GM13977 (cell line): ENCODE data around the gene XDH.
A peak's percentile ranks its signal among the peaks of the same experiment; 100 is the strongest.

Experiments
- DNase-seq: peaks from one replicate; pipeline ENCODE4 v3.0.0; 2012; ENCODE audit warnings: low spot score
- in situ Hi-C: fragments of 300-500 bp; cut with MboI; formaldehyde crosslinking; loops from one replicate; pipeline ENCODE4 v1.12.0; 2022; ENCODE audit warnings: low sequenced_read_pairs, low pct_unique_long_range_greater_than_20kb, mixed read lengths, inconsistent platforms; ENCODE audit not compliant: unreplicated experiment
- TF ChIP-seq, protein P1 (sequence below): IDR thresholded peaks from 2 replicates; pipeline ENCODE4 v1.5.1; 2012; ENCODE audit warnings: mild to moderate bottlenecking, control low read depth; ENCODE audit not compliant: insufficient read depth; ENCODE audit errors: extremely low read depth, missing control alignments

The XDH gene

DNA sequence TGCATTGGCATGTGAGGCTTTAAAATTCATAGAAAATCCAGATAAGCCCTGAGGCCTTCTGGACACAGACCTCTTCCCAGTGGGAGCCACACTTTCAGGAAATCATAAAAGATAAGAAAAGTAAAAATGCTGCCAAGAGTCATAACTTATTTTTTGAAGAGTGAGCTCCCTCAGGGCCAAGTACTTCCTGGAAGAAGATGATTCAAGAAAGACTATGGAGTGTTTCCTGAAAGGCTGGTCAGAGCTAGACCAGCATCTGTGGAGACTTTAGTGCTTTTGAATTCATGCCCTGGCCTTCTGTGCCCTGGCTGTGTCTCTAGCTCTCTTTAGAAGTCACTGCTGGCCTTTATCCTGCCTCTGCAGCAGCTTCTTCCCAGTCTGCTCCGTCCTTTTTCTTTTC, 6.4 kb upstream of the XDH start:
- in situ Hi-C loops = no loop called here
- TF ChIP-seq, protein P1, sequence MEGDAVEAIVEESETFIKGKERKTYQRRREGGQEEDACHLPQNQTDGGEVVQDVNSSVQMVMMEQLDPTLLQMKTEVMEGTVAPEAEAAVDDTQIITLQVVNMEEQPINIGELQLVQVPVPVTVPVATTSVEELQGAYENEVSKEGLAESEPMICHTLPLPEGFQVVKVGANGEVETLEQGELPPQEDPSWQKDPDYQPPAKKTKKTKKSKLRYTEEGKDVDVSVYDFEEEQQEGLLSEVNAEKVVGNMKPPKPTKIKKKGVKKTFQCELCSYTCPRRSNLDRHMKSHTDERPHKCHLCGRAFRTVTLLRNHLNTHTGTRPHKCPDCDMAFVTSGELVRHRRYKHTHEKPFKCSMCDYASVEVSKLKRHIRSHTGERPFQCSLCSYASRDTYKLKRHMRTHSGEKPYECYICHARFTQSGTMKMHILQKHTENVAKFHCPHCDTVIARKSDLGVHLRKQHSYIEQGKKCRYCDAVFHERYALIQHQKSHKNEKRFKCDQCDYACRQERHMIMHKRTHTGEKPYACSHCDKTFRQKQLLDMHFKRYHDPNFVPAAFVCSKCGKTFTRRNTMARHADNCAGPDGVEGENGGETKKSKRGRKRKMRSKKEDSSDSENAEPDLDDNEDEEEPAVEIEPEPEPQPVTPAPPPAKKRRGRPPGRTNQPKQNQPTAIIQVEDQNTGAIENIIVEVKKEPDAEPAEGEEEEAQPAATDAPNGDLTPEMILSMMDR = no peak
- no peak for DNase-seq

DNA sequence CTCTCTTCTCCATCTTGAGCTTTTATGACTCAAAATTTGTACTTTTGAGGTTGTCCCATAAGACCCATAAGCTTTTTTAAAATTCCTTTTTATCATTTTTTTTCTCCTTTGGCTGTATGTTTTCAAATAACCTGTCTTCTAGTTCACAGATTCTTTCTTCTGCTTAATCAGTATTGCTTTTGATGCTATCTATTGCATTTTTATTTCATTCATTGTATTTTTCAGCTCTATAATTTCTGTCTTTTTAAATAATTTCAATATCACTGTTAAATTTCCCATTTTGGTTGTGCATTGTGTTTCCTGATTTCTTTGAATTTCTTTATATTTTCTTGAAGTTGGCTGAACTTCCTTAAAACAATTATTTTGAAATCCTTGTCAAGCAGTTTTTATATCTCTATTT, 4.8 kb upstream of the XDH start:
- in situ Hi-C loops = no loop called here
- no peak for DNase-seq
- TF ChIP-seq, protein P1 = no peak

DNA sequence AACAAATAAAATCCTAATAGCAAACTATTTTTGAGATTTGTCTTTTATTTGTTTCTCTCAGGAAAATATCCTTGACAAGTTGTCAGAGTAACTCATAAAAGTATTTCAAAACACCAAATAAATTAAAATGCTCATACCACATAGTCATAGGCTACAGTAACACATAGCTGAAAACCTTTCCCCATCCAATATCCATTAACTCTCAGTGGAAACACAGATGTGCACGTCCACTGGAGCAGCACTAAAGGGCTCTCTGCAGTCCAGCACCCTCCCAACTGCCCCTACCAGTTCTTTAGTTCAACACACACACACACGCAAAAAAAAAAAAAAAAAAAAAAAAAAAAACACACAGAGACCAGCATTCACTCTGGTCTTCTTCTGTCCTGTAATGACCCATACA, 879 bp upstream of the XDH start:
- DNase-seq = no peak
- in situ Hi-C loops = no loop called here
- TF ChIP-seq, protein P1 = no peak

DNA sequence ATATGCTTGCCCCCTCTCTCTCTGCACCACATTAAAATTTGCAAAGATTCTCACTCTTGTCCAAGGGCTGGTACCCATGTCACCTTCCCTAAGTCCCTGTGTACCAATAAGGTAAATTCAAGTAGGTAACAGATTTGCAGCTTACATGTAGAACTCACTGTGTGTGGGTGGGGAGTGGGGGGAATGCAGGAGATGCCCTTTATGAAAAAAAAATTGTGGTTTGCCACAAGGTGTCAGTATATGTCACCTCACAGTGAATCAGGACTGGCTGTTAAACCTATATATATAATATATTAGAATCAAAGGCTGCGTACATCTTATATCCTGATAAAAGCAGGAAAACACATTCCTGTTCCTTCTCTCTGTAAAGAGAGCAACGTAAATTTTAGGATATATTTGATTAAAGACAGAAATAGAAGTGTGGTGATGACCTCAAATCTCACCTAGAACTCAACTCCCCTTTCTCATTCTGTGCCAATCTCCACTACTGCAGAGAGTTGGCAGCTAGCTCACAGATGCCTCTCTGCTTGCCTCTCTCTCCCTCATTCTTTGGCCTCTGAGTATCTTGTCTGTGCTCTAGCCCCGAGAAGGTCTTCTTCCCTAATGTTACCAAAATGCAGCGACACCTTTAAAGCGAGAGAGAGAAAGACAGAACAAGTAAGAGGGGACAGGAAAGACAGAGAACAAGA, 536 bp downstream of the XDH start:
- in situ Hi-C loops = no loop called here

DNA sequence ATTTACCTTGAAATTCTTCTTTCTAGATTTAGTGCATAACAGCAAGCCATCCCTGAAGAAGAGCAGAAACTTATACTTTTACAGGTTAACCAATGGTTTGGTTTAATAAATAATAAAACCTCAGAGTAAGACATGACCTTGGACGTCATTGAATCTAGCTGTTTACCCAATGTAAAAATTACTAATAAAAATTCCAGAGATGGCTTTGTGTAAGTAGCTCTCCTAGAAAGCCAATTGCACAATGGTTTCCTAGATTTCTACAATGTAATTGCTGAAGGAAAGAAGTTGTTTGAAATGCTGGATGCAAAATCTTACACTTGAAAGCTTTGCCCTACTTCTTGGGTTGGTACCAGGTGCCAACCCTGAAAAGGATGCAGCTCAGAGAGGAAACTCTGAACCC, 1.5 kb downstream of the XDH start:
- TF ChIP-seq, protein P1 = no peak
- in situ Hi-C loops = no loop called here
- DNase-seq = no peak

More for the DNA sequence above, 536 bp downstream of the XDH start:
- TF ChIP-seq, protein P1 = peak; percentile 12
- no peak for DNase-seq

DNA sequence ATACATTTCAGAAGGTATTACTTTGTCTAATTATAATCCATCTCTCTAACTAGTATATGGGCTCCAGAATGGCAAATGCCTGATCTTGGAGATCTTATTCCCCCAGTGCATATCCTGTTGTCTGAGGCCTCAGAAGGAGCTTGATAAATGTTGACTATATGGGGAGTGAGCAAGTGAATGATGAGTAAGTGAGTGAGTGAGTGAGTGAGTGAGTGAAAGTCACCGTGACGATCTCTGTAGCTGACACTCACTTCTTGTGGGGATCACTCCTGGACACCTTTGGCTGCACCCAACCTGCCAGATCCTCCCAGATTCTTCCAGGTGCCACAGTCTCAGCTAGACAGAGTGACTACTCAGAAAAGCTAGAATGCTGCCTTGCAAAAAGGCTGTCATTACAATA, 2.8 kb downstream of the XDH start:
- TF ChIP-seq, protein P1 = no peak
- in situ Hi-C loops = no loop called here
- no peak for DNase-seq
